ENCODE data around the gene PTGER2.

Gene PTGER2, protein sequence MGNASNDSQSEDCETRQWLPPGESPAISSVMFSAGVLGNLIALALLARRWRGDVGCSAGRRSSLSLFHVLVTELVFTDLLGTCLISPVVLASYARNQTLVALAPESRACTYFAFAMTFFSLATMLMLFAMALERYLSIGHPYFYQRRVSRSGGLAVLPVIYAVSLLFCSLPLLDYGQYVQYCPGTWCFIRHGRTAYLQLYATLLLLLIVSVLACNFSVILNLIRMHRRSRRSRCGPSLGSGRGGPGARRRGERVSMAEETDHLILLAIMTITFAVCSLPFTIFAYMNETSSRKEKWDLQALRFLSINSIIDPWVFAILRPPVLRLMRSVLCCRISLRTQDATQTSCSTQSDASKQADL

DNA sequence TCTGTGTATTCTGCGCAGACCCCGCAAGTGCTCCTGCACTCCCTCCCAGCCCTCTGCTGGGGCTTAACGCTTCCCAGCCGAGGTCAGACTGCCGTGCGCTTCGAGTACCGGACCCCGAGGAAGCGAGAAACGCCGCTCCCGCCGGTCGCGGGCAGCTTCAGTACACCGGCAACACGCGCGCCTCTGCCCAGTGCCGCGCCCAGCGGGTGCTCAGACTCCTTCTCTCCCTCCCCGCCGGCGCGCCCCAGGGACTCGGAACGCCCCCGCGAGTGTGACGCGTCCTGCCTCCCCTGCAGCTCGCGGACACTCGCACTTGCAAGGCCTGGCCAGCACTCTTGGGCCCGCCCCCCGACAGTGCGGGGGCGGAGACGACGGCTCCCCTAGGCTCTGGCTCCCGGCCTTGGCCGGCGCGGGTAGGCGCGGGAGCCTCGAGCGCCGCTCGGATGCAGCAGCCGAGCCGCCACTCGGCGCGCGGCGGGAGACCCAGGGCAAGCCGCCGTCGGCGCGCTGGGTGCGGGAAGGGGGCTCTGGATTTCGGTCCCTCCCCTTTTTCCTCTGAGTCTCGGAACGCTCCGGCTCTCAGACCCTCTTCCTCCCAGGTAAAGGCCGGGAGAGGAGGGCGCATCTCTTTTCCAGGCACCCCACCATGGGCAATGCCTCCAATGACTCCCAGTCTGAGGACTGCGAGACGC lies at the start of gene PTGER2:
Gene PTGER2 (plus strand): TSS at position 410 of the 692 bp plus-strand sequence. CDS start 237 bp downstream, at position 647.
- peak; percentile 99 to 100 (median 99) for DNase-seq

DNA sequence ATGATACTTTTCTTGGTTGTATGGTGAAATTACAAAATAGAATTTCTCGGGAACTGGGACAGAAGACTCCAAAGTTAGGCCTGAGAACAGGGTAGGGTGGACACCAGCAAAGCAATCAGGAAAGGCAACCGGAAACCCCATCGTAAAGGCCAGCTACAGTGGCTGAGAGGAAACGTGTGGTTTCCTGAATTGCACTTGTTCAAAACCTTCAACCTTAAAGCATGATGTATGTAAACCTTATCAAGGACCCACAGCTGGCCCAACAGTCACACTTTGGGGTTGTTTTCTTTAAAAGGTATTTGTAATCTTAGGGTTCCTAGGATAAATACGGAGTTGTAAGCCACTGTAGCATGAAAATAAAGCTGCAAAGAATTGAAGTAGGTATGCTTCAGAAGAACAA lies 48.9 kb upstream of the PTGER2 start:
- DNase-seq, result peak; percentile 20 to 42 (median 26)

DNA sequence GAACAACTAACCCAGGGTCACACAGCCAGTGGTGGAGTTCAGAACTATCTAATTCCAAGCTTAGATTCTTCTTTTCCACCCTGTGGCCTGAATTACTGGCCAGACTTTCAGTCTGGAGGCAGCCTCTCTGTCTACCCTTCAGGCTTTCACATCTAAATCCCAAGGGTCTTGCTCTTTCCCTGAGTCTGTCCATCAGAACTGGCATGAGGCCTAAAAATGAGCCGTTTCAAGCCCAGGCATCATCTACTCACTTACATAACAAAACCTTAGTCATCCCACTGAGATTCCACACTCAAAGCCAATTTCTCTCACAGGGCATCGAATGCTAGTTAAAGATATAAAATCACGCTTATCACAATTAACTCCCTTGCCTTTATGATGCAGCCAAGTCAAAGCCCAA lies 47.9 kb upstream of the PTGER2 start:
- no peak for DNase-seq

DNA sequence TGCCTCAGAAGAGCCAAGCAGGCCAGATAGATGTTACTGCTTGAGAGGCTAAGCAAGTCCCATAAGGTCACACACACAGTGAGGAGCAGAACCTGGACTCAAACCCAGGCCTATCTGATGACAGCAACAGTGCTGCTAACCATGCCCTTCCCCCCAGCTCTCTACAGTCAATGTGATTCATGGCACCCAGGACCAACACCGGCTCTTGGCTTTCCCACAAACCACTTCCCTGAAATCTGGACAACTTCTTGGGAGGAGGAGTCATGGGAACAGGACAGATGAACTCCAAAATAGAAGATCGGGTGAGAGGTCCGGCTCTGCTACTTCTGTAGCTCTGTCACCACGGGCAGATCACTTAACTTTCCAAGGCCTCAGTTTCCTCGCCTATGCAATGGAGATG lies 47.3 kb upstream of the PTGER2 start:
- DNase-seq, result peak in 2 of 3 donors; percentile 6 to 22

DNA sequence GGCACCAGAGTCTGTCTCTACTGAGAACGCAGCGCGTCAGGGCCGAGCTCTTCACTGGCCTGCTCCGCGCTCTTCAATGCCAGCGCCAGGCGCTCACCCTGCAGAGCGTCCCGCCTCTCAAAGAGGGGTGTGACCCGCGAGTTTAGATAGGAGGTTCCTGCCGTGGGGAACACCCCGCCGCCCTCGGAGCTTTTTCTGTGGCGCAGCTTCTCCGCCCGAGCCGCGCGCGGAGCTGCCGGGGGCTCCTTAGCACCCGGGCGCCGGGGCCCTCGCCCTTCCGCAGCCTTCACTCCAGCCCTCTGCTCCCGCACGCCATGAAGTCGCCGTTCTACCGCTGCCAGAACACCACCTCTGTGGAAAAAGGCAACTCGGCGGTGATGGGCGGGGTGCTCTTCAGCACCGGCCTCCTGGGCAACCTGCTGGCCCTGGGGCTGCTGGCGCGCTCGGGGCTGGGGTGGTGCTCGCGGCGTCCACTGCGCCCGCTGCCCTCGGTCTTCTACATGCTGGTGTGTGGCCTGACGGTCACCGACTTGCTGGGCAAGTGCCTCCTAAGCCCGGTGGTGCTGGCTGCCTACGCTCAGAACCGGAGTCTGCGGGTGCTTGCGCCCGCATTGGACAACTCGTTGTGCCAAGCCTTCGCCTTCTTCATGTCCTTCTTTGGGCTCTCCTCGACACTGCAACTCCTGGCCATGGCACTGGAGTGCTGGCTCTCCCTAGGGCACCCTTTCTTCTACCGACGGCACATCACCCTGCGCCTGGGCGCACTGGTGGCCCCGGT lies 46.4 kb upstream of the PTGER2 start, which contains the start of gene PTGDR:
Gene PTGDR (plus strand): TSS at position 198 of the 778 bp plus-strand sequence. CDS start 117 bp downstream, at position 315.
- DNase-seq, result peak; percentile 21 to 48 (median 25)

DNA sequence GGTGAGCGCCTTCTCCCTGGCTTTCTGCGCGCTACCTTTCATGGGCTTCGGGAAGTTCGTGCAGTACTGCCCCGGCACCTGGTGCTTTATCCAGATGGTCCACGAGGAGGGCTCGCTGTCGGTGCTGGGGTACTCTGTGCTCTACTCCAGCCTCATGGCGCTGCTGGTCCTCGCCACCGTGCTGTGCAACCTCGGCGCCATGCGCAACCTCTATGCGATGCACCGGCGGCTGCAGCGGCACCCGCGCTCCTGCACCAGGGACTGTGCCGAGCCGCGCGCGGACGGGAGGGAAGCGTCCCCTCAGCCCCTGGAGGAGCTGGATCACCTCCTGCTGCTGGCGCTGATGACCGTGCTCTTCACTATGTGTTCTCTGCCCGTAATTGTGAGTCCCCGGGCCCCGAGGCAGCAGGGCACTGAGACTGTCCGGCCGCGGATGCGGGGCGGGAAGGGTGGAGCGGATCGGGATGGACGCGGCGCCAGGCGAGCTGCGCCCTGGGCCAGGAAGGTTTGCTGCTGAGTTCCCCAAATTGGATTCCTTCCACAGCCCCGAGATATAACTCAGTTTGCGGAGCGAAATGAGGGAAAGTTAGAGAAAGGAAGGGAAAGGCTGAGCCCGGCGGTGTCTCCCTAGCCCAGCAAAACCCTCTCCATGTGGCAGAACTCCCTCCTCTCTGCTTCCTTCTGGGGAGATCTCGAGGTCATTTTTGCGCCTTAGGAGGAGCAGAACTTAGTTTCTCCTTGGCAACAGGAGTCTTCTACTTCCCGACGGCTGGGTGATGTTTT lies 45.6 kb upstream of the PTGER2 start:
- DNase-seq, result peak in 1 of 3 donors; percentile 11

DNA sequence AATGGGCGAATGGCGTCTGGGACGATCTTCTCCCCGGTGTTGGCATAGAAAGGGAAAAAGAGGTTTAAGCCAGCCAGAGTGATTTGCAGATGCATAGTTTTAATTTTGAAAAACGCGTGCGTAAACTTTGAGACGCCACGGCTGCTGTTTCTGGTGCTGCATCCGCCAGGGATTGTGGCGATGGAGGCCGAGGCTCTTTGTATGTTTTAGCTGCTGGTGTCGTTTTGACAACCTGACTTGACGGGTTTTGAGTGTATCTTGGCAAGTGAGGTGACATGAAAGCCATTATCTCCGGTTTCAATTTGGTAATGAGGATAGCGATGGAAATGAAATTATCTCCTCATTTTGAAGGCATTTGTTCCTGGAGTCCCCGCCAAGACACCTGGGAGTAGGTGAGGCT lies 45.0 kb upstream of the PTGER2 start:
- DNase-seq, result no peak

DNA sequence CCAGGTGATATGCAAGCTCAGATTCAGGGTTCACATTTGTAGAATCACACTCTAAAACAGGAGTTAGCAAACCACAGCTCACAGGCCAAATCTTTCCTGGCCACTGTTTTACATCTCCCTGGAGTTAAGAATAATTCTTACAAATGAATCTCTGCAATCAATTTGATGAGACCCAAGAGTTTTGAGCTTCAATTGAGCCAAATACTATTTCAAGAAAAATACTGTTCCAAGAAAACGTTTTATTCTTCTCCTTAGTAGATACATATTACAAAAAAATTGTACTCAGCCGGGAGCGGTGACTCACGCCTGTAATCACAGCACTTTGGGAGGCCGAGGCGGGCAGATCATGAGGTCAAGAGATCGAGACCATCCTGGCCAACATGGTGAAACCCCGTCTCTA lies 44.1 kb upstream of the PTGER2 start:
- no peak for DNase-seq

DNA sequence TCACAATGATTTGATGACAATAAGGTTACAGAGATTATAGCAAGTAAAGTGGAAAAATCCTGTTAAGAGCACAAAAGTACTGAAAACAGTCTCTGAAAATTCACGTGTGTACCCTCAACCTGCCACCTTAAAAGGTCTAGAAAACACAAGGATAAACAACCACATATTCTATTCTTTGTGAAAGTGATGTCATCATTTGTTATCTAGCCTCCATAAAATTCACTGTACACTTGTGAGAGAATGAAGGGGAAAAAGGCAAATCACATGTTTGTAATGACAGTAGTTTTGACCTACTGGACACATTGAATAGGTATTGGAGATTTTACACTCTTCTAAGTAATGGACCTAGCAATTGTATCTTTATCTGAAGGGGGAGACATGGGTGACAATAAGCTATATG lies 42.6 kb upstream of the PTGER2 start:
- DNase-seq, result no peak

DNA sequence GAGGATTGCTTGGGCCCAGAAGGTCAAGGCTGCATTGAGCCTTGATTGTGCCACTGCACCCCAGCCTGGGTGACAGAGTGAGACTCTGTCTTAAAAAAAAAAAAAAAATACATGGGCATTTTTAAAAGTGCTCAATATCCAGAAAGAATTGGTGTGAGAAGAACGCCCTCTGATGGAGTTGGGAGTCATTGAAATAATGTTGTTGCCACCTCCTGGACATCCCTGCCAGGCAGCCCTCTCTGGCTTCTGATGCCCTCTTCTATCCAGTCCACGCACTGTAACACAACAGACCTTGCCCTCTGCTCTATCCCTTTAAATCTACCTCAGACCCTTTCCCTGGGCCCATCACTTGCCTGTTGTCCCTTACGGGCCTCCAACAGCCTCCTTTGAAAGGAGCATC lies 41.7 kb upstream of the PTGER2 start:
- DNase-seq, result peak; percentile 41 to 55 (median 49)

DNA sequence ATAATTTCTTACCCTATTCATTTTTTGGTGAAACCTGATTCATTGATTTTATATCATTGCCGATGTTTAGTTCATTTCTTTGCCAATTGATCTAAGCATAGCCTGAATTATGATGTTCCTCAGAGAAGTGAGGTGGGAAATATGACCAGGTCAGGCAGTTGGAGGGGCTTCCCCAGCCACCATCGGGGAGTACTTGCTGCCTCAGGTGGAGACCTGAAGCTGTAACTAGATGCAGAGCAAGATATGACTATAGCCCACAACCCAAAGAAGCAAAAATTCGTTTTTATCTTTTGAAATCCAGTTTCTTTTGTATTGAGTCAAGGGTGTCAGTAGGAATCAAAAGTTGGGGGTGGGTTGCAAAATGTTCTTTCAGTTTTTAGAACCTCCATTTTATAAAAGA lies 38.7 kb upstream of the PTGER2 start:
- no peak for DNase-seq

DNA sequence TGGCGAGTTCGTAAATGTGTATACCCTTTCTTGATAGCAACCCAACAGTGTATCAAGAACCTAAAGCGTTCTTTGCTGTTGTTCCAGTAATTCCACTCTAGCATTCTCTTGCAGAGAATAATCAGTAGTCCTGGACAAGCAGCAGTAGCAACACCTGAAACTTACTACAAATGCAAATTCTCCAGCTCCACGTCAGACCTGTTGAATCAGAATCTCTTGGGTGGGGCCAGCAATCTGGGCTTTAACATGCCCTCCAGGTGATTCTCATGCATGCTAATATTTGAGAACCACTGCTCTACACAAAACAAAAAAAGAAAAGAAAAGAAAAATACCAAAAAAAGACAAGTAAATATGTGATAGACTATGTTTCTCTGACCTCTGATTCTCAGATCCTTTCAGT lies 36.6 kb upstream of the PTGER2 start:
- no peak for DNase-seq

DNA sequence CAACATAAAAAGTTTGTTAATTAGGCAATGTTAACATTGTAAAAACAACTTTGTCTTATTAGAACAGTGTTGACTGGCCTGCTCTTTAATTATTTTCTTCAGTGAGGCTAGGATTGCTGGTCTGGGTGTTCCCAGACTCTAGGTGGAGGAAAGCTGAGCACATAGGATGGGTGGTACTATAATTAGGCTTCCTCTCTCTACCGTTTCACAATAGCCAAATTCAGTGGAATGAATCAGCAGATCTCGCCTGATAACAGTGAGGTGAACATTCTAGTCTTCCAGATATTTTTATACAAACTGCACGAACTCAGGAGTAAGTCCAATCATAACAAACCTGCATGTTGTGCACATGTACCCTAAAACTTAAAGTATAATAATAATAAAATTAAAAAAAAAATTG lies 34.7 kb upstream of the PTGER2 start:
- peak; percentile 19 to 35 (median 31) for DNase-seq

DNA sequence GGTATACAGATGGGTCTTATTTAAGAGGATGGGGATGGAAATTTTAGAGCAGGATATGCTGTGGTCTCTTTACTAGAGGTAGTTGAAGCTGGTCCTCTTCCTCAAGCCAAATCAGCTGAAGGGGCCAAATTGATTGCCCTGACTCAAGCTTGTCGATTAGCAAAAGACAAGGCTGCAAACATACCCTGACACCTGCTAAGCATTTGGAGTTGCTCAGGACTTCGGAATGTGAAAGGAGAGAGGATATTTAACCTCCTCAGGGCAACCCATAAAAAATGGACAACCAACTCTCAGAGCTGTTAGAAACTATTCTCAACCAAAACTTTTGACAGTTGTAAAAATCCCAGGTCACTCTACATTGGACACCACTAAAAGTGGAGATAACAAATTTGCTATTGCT lies 31.0 kb upstream of the PTGER2 start:
- no peak for DNase-seq

DNA sequence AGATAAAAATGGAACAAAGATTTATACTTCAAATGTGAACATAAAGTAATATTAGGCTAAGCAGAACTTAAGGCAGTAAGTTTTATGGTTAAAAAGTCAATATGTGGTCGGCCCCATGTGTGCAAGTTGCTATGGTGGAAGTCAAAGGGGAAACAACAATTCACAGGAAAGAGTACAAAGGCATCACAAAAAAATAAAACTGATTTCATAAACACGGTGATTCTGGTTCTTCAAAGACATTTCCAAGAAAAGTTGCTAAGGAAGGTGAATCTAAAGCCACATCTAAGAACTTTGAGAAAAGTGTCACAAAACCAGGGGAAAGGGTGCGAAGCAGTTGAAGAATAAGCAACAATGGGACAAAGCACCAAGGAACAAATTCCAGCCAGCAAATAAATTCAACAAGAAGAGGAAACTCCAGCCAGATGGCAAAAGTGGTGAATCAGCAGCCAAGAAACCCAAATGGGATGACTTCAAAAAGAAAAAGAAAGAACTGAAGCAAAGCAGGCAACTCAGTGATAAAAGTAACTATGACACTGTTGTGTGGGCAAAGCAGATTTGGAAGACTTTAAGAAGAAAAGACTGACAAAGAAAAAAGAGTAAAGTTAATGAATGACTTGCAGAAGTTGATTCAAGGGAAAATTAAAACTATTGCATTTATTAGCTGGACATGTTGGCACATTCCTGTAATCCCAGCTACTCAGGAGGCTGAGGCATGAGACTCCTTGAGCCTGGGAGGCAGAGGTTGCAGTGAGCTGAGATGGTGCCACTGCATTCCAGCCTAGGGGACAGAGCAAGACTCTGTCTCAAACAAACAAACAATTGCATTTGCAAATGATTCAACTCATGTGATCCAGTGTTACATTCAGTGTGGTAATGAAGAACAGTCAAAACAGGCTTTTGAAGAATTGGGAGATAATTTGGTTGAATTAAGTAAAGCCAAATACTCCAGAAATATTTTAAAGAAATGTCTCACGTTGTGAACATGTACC lies 27.2 kb upstream of the PTGER2 start:
- no peak for DNase-seq

DNA sequence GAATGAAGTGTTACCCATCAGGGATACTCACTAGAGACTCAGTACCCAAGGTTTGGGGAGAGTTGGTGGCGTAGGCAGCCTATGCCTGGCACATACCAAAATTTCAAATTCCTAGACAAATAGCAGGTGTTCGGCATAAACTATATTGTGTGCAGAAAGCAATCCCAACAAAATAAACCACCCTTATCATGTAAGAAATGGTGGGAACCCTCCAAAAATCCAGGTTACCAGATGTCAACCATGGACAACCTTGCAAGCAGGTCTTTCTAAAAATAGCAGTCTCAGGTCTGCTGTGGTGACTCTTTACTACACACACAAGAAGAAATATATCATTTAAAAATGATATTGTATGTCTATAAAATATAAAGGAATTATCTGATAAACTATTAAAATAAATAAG lies 17.7 kb upstream of the PTGER2 start:
- DNase-seq, result no peak

DNA sequence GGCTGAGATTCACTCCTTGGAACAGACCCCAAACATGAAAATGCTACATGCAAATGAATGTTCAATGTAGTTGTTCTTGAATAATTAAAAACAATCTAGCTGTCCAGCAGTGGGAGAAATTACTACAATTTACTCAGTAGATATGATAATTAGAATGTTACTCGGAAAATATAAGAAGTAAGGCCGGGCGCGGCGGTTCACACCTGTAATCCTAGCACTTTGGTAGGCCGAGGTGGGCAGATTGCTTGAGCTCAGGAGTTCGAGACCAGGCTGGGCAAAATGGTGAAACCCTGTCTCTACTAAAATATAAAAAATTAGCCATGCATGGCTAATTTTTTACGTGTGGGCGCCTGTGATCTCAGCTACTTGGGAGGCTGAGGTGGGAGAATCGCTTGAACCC lies 15.3 kb upstream of the PTGER2 start:
- DNase-seq, result no peak

DNA sequence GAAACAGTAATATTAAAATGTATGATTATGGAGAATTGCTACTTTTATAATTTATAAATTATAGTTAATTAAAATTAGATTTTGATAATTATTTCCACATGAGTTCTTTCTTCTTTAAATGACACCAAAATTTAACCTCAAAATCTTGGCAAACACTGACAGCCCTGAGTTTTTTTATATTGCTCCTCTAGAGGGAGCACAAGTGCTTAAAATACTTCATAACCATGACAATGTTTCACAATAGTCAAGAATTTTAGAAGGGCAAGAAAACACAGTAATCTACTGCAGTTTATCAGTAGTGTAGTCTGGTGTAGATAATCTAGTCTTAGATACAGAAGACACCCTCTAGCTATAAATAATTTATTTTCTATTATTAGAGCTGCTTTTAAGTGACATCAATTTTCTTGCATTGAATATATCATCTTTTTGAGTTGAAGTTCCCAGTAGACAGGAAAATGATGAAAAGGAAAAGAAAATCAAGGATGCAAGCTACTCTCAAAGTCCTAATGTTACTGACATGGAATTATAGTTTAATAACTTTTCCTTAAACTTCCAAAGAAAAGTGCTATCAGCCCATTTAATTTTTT lies 14.3 kb upstream of the PTGER2 start:
- DNase-seq, result peak; percentile 53 to 86 (median 82)

DNA sequence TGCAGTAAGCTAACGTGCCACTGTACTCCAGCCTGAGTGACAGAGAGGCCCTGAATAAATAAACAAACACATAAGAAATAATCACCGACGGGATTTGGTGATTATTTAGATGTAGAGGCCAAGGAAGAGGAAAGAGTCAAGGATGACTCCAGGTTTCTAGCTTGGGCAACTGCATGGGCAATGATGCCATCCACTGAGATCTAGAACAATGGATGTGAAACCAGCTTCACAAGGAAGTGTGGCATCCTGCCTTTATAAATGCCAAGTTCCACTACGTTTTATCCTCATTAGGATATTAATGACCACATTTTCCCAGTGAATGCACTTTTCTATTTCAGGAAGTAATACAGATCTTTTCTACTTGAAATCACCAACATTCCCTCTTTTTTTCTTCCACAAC lies 10.9 kb upstream of the PTGER2 start:
- peak in 2 of 3 donors; percentile 50 to 58 for DNase-seq

DNA sequence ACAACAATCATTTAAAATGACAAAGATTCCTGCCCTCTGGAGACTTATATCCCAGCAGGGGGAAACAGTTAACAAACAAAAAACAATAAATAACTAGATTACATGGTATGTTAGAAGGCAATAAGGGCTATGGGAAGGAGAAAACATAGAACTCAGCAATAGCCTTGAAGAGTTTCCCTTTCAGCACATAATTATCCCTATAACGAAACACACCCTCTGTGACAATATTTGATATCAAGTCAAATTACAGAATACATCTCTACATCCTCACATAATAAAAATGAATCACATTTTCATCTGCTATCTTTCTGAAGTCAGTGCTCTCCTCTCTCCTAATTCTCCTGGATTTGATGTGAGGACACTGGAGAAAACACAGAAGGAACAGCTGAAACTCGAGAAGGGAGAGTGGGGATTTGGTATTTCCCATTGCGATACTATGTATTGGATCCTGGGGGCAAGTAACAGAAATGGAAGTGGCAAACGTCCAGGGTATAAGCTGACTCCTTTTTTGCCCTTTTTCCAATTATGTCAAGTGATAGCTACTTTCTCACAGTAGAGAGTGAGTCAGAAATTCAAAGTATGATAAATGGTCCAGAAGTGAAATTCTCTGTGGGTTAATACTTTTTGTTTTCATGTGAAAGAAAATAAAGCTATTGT lies 9.7 kb upstream of the PTGER2 start:
- no peak for DNase-seq
